LHCN-M2 (cell line): ENCODE results near the gene TIAM2. TPM values are rescaled to one million over a fixed set of nuclear protein-coding genes. Genes with fewer than 3 reads are reported as not detected.
A peak's percentile ranks its signal among the peaks of the same experiment; 100 is the strongest.
"Not testable (repeated sequence)": the region's sequence is repeated elsewhere in the genome, so short reads cannot be mapped to it uniquely, and the experiment has no call there.

Source experiments
- DNase-seq: peaks from one replicate; pipeline ENCODE4 v3.0.0-alpha.2; 2012; ENCODE audit warnings: low read depth
- total RNA-seq: library from RNA; depleted of rRNA; stranded (reverse); fragments of >200 nt; gene quantifications from 2 replicates; pipeline ENCODE4 v1.2.3, GENCODE V29; 2014

Gene TIAM2
- total RNA-seq, 1 experiment from 2014 or later = 11.9 TPM

DNA sequence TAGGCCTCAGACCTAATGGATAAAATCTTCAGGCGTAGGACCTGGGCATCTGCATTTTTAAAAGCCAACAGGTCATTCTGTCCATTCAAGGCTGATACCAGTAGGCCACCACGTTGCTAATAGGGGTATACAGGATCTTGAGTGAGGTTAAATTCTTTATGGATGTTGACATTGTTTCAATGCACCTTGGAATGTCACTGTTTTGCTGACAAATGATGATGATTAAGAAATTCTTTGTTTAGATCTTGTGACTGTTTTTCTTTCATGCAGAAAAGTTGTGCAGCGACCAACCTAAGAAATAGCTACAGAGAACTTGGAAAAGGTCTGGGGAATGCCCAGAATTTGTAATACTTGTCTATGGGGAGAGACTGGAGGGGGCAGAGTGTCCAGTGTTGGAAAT lies 167.6 kb downstream of the TIAM2 start:
- no peak for DNase-seq

DNA sequence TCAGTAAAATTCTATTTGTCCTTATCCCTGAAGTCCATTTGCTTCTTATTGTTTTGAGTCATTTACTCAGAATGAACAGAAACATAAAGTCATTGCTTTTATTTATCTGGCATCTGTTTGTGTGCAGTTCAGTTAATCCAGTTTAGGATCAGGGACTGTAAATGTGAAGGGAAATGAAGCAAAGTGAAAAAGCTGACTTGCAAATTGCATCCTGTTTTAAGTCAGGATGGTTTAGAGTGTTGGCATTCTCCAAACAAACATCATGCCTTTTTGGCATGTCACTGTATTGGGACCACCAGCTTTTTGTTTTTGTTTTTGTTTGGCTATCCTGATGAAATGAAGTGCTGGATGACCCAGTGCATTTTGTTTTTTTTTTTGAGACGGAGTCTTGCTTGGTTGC lies 168.5 kb downstream of the TIAM2 start:
- DNase-seq = no peak

DNA sequence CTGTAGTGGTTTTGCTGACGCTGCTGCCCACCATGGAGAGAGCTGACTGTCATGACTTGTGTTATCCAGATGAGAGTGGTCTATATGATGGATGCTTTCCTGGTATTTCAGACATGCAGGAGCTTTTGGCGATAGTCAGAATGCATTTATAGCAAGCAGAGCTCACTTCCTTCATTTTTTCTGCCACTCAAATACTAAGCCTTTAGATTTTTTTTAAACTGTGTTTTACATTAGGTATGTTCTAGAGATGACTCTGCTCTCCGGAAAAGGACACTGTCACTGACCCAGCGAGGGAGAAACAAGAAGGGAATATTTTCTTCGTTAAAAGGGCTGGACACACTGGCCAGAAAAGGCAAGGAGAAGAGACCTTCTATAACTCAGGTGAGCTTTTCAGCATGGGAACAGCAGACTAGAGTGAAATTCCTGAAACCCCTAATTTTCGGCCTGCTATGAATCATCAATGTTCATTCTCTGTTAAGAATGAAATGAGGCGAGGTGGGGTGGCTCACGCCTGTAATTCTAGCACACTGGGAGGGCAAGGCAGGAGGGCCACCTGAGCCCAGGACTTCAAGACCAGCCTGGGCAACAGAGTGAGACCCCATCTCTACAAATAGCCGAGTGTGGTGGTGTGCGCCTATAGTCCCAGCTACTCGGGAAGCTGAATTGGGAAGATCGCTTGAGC lies 170.1 kb downstream of the TIAM2 start:
- DNase-seq = no peak

DNA sequence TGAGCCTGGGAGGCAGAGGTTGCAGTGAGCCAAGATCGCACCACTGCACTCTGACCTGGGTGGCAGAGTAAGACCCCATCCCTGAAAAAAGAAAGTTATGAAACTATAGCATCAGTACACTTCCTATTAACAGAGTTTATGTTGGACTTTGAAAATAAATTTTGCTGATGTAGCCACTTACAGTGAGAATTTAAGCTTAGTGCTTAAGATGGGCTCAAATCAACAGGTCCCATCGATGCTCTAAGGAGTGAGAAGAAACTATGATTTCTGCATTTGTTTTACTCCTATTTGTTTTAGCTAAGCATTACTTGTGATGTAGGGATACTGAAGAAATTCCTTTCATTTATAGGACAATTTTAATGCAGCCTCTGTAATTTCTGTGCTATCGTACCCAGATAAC lies 175.4 kb downstream of the TIAM2 start:
- DNase-seq = no peak

DNA sequence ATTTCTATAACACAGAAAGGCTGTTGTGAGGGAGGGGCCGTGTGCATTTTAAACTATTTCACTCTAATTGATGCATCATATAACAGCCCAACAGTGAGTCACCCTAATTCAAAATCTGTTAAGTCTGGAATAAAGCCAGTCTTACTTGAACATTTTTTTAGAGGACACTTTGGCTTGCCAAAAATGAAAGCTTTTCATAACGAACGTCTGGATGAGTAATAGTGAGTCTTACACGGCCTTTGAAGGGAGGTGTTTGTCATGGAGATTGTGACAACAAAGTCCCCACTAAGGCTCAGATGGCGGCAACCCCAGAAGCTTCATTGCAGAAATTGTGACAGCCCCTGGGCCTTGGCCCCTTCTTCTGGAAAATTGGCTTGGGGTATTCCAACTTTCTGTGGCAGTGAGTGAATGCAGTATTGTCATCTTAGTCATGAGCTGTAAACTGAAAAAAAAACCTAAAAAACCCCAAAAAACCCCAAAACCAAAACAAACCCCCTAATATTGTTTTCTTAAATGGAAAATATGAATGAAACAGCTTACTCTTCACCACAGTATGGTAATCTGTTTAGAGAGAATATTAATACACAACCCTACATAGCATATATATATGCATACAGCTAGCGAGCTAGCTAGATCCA lies 176.1 kb downstream of the TIAM2 start:
- DNase-seq = peak; percentile 98

DNA sequence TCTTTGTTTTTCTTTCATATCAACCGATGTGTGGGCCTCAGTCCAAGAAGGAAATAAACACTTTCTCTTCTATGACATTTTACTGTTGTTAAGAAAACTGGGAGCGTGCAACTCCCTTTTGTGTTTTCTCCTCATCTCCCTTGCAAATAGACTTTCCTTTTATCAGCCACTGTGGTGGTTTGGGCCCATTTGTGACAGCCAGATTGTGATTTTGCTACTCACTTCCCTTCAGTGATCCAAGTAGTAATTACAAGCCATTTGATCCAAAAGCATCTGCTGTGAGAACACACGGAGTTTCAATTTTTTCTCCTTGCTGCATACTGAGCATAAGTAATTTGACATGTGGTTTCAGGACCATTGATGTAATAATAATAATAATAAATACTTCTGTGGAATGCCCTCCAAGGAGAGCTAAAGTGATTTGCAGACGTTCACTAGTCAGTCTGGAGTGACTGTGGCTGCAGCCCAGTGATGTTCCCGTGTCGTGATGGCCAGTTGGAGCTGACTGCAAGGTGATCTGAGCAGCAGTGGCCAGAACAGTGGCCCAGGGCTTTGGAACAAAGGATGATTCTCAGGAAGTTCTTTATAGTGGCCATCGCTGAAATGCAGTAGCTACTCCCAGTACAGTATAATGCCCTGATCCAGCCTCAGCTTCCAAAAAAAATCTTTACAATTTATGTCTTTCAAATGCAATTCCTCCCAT lies 176.8 kb downstream of the TIAM2 start:
- DNase-seq = peak; percentile 36

DNA sequence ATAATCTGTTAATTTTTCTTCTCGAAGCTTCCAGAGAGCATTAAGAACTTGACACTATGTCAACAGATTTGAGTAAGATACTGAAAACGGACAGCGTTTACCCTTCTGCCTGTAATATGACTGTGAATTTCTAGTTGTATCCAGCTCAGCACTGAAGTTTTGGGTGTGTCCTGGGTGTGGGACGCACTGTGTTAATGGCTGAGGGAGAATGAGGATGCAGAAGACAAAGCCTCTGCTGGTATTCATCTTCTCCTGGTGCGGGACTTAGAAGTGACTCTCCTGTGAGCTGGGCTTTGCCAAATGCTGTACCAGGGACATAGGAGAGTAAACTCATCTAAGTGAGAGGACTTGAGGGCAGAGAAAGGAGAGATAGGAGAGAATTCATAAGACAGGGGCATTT lies 178.4 kb downstream of the TIAM2 start:
- DNase-seq = no peak

DNA sequence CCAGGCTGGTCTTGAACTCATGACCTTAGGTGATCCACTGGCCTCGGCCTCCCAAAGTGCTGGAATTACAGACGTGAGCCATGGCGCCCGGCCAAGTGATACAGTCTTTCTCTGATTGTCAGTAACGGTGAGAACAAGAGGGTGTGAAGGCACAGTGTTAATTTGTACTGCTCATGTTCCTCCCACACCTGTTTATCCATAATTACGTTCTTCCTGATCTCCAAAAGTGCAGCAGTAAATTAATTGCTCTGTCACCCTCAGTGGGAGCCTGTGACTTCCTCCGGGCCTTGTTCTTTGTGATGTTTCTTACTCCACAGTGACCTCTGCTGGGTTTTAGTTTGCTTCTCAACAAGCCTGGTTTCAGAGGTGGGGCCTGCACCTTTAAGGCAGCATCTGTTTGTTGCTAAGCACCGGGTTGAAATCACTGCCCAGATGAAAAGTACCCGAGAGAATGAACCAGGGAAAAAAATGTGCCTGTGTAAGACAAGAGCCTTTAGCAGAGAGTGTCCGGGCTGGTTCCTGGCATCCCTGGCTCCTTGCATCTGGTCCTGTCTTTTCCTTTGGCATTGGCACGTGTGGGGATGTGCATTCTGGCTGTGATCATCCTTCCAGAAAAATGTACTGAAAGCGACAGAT lies 179.6 kb downstream of the TIAM2 start:
- peak; percentile 87 for DNase-seq

DNA sequence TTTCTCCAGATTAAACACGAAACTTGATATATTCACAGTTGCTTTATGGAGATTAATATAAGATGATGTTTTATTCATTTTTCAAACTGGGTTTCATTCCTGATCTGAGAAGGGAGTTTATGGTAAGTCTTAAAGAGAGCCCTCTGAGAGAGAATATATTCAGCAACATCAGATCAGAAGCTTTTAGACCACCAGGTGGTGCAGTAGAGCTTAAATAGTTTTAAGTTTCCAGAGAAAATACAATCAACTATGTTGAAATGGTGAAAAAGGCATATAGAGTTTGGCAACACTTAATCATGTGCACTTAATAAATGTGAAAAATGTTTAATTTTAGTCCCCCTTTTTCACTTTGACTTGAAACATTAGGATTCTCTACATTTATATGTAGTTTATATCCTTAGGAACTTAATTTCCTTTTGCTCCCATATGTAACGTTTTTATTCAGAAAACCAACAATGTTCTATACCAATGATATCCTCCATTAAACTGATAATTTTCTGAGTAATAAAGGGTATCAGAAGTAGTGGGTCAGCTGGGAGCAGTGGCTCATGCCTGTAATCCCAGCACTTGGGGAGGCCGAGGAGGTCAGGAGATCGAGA lies 182.3 kb downstream of the TIAM2 start:
- DNase-seq = peak; percentile 68

DNA sequence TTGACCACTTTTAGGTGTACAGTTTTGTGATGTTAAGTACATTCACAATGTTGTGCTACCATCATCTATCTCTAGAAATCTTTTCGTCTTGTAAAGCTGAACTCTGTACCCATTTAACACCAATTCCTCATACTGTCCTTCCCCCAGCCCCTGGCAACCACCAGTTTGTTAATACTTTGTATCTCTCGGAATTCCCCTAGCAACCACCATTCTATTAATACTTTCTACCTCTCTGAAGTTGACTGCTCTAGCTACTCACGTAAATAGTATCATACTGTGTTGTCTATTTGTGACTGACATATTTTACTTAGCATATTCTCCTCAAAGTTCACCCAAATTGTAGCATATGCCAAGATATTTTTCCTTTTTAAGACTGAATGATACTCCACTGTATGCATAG lies 186.4 kb downstream of the TIAM2 start:
- no peak for DNase-seq

DNA sequence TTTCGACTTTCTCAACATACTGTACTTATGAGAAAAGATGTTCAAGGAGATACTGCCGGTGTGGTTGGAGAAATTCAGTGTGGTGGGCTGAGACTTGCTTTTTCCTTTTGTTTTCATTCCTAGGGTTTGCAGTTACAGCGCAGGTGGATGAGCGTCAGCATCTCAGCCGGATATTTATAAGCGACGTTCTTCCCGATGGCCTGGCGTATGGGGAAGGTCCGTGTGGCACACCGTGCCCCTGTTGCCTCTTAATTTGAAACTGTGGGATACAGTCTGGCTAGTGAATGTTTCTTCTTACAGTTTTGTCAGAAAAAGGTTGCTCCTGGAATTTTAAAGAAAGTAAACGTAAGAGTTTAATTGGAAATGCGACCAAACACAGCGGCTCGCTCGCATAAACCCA lies 187.0 kb downstream of the TIAM2 start:
- DNase-seq = no peak

DNA sequence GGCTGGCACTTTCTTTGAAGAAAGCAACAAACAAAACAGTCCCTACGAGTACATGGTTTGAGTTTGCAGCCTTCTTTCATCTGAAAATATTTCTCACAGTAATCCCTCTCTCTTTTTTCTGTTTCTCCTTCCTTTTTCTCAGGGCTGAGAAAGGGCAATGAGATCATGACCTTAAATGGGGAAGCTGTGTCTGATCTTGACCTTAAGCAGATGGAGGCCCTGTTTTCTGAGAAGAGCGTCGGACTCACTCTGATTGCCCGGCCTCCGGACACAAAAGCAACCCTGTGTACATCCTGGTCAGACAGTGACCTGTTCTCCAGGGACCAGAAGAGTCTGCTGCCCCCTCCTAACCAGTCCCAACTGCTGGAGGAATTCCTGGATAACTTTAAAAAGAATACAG lies 188.0 kb downstream of the TIAM2 start:
- no peak for DNase-seq

DNA sequence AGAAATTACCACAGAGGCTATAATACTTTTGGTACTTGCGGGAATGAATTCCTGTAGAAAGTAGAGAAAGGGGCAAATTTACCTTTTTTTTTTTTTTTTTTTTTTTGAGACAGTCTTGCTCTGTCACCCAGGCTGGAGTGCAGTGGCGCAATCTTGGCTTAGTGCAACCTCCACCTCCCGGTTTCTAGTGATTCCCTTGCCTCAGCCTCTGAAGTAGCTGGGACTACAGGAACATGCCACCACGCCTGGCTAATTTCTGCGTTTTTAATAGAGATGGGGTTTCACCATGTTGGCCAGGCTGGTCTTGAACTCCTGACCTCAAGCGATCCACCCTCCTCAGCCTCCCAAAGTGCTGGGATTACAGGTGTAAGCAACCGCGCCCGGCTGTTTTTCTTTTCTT lies 189.9 kb downstream of the TIAM2 start:
- not testable (repeated sequence) for DNase-seq

DNA sequence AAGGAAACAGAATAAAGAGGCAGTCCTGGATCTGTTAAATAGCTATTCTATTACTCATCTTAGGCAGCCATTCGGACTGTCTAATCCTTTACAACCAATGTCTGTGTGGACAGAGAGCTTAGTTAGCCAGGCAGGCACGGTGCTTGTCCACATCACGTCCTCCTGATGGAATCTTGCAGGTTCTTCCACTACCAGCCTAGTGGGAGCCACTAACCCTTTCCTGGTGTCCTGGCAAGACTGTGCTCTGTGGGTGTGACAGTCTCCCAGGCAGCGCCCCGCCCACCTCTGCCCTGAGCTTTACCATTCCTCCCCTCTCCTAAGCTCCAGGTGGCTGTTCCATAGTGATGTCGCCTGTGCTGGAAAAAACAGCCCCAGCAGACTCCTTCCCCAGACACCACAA lies 190.4 kb downstream of the TIAM2 start:
- peak; percentile 43 for DNase-seq

DNA sequence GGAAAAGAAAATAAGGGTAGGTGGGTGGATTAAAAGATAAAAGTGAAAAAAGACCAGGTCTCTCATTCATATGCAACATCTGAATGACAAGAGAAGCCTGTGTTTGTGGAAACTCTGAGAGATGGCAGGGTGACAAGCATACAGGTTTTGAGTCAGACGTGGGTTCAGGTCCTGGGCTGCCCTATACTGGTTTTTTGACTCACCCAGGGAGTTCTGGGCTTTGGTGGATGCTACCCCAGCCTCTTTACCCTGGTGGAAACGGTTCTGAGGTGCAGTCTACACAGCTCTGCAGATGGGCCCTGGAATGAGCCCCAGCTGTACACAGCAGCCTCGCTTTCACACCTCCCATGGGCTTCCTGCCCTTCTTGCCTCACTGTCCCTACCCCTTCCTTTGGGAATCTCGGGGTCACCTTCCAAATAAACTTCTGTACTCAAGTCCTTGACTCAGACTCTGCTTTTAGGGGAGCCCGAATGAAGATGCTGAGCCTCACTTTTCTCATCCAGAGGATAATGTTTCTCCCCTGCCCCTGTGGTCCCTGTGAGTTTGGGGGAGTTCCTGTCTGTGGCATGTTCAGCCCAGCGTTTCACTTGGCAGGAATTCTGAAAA lies 191.0 kb downstream of the TIAM2 start:
- no peak for DNase-seq

DNA sequence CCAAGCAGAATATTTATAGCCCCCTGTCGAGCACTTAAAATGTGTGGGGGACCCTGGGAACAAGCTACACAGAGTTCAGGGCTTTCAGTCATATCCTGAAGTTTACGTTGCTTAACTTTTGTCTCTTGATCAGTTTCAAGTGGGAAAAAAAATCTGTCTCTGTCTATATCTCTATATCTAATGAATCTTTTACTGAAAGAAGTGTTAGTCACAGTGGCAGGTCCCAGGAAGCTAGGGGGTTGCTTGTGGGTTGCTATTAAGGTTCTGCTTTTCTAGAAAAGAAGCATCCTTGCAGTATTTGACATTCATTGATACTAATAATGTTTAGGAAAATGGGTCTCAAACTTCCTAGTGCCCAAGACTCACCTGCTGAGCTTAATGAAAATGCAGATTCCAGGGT lies 192.0 kb downstream of the TIAM2 start:
- DNase-seq = no peak

DNA sequence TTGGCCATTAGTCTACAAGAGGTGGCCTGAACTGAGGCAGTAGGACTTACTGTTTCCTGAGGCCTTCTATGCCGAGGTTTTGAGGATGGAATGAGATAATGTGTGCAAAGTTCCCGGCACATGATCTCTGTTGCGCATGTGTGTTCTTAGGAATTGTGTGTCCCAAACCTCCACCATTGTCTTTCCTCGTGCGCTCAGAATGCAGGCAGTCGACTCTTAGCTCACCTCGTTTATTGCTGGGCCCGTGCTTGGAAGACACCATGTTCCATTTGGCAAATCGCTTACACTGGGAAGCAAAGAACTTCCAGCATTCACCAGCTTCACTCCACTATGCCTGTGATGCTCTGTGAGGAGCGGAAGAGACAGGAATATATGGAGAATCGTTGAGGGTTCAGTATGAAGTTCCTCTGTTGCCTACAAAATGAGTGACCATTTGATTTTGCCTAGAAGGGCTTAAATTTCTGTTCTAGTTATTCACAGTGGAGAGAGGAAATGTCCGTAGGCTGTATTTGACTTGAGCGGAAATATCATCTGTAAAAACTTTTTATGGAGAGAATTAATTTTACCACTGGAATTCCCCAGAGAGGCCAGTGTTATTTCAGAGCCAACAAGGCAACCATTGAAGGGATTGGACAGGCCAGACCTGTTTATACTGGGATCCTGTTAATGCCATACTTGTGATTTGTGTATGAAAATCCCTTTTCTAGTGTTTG lies 193.0 kb downstream of the TIAM2 start:
- peak; percentile 35 for DNase-seq

DNA sequence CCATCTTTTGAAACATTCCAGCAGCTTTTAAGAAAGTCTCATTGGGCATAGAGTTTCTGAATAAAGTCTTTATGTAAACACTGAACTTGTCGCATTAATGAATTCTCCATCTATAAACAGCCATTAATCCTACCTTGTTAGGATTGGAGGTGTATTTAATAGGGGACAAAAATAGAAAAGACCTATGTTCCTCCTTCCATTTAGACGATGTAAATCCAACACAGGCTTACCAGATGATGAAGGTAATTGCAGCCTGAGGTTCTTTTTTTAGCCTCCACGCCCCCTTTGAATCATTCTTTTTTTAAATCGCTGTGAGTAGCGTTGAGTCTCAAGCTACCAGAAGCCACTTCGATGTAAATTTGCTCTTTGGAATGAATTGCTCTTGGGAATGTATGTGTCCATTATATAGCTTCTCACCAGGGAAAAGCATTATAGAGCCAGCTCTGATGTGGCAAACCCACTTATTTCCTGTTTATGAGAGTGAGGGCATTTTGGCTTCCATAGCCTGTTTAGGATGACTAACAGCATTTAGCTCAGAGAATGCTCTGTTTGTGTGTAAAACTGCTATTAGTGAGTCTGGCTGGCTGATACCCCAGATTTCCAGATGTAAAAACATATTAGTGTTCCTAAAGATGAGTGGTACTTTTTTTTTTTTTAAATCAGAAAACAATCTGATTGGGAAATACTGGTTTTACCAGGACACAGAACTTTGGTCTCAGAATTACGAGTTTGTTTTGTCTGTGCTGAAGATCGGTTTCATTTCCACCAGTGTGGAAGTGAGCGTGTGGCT lies 193.8 kb downstream of the TIAM2 start:
- DNase-seq = peak; percentile 86

DNA sequence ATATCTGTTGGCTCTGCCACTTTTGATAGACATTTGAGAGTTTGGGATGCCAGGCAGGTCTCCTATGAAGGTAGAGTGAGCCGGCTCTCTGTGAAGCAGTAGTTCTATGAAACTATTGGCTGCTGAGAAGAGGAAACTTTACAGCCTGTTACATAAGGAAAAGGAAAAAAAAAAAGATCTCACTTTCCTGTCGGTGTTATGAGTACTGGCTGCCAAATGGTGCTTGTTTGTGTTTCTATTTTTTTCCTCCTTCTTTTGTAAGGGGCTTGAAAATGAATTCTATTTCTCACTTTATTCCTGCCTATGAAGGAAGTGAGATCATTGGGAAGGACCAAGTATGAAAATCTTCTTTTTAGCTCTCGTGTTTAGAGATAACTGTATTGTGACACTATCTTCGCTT lies 195.6 kb downstream of the TIAM2 start:
- no peak for DNase-seq

DNA sequence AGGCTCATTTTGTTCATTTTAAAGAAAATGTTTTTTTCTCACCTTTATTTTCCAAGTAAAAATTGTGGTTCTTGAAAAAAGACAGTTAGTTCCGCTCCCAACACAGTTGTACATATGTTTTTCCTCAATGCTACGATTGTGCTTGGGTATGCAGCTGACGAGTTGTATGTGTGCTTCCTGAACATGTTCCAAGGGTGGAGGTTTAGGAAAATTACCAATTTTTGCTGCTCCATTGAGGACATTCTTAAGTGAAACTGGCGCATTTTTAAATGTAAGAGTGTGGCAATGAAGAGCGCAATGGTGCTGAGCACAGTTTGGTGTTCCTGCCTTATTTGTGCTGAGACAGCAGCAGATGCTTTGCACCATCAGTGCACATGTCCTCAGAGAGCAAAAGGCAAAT lies 198.4 kb downstream of the TIAM2 start:
- no peak for DNase-seq
